GM19468 (cell line): ENCODE measurements around the gene NLN.
"Not testable (repeated sequence)": the region's sequence is repeated elsewhere in the genome, so short reads cannot be mapped to it uniquely, and the experiment has no call there.

Source experiments
- ATAC-seq: cut with Tn5 transposase; IDR thresholded peaks from one replicate; pipeline ENCODE4 v1.9.1; 2021; ENCODE audit warnings: mild to moderate bottlenecking, moderate library complexity, moderate number of reproducible peaks; ENCODE audit not compliant: unreplicated experiment; ENCODE audit errors: extremely low read depth

NLN gene

GRCh38 chr5:65730910-65731309, 8.9 kb downstream of the NLN start:
- no peak for ATAC-seq

- ATAC-seq: not testable (repeated sequence)
Observed at GRCh38 chr5:65732046-65732445, 10.0 kb downstream of the NLN start.

- ATAC-seq: not testable (repeated sequence)
Observed at GRCh38 chr5:65734196-65734775, 12.3 kb downstream of the NLN start.

GRCh38 chr5:65734921-65735320, 12.9 kb downstream of the NLN start:
- ATAC-seq: no peak

GRCh38 chr5:65736011-65736410, 14.0 kb downstream of the NLN start:
- no peak for ATAC-seq

- no peak for ATAC-seq
Observed at GRCh38 chr5:65737842-65738241, 15.8 kb downstream of the NLN start.

- no peak for ATAC-seq
Observed at GRCh38 chr5:65738305-65738704, 16.3 kb downstream of the NLN start.

- no peak for ATAC-seq
Observed at GRCh38 chr5:65739162-65739561, 17.2 kb downstream of the NLN start.

GRCh38 chr5:65742565-65743231, 20.7 kb downstream of the NLN start:
- peak; percentile 58 for ATAC-seq

GRCh38 chr5:65749221-65749844, 27.3 kb downstream of the NLN start:
- ATAC-seq: no peak

- no peak for ATAC-seq
Observed at GRCh38 chr5:65749956-65750355, 28.0 kb downstream of the NLN start.

GRCh38 chr5:65750938-65751337, 28.9 kb downstream of the NLN start:
- no peak for ATAC-seq

- no peak for ATAC-seq
Observed at GRCh38 chr5:65753189-65753588, 31.2 kb downstream of the NLN start.

- ATAC-seq: no peak
Observed at GRCh38 chr5:65758546-65759144, 36.6 kb downstream of the NLN start.

GRCh38 chr5:65760504-65761275, 38.7 kb downstream of the NLN start:
- ATAC-seq: peak; percentile 63

- no peak for ATAC-seq
Observed at GRCh38 chr5:65762234-65762633, 40.2 kb downstream of the NLN start.

- ATAC-seq: no peak
Observed at GRCh38 chr5:65765582-65765981, 43.6 kb downstream of the NLN start.

GRCh38 chr5:65766175-65766574, 44.2 kb downstream of the NLN start:
- ATAC-seq: no peak

GRCh38 chr5:65766781-65767180, 44.8 kb downstream of the NLN start:
- no peak for ATAC-seq

- no peak for ATAC-seq
Observed at GRCh38 chr5:65767565-65767964, 45.6 kb downstream of the NLN start.
